ENCODE data around the gene RUBCNL. TPM values are rescaled to one million over a fixed set of nuclear protein-coding genes. Genes with fewer than 3 reads are reported as not detected.

Gene RUBCNL
- total and polyA plus RNA-seq, 4 donors, result 1.6 to 11.5 (median 5.5) TPM

- DNase-seq (no peak), ATAC-seq (ENCODE audit: insufficient read depth, low FRiP score) (no peak)
- Histone ChIP-seq H3K4me1 (ENCODE audit: control insufficient read depth in 5 of 5, insufficient read depth in 5 of 5, low read length in 5 of 5) (no peaks in the 10 kb centered on the region), H3K4me3 (no peak overlapping the region), H3K27me3 (ENCODE audit: control insufficient read depth in 3 of 3, insufficient read depth in 3 of 3, low read length in 2 of 3) (peaks cover 0 to 2% (median 0%) of the 10 kb centered on the region in 3 donors), H3K9me3 (ENCODE audit: control insufficient read depth in 4 of 4, insufficient read depth in 3 of 4, low read length in 3 of 4) (no peaks in the 10 kb centered on the region), H3K27ac (ENCODE audit: low read depth in 1 of 2, low read length in 1 of 2) (no peak overlapping the region), H3K9ac (ENCODE audit: insufficient read depth in 1 of 2, low read length in 2 of 2) (no peak overlapping the region), H3K36me3 (ENCODE audit: control insufficient read depth in 4 of 4, insufficient read depth in 4 of 4, low read length in 4 of 4) (no peaks in the 10 kb centered on the region)
- no peak for TF ChIP-seq CTCF (IDR thresholded peaks at IDR 0.05; ENCODE audit: control extremely low read depth, extremely low read depth)
- WGBS, 2 donors, result 9 to 19% methylated on average over 1 of the region's 1 CpG
These were observed 14.4 kb upstream of the RUBCNL start for GRCh38 chr13:46401432-46401831.

DNA sequence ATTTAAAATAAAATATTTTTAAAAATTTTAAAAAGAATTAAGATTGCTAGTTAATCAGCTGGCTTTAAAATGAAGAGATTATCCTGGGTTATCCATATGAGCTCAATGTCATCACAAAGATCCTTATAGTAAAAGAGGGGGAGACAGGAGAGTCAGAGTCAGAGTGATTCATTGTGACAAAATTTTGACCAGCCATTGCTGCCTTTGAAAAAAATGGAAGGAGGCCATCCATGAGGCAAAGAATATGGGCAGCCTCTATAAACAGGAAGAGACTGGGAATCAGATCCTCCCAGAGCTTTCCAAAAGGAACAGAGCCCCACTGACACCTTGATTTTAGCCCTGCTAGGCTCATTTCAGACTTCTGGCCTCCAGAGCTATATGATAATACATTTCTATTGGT, 9.3 kb upstream of the RUBCNL start:
- TF ChIP-seq CTCF (IDR thresholded peaks at IDR 0.05; ENCODE audit: control extremely low read depth, extremely low read depth), result no peak
- peaks cover 0 to 3% (median 0%) of the 10 kb centered on the region in 4 donors for H3K9me3 ChIP-seq (ENCODE audit: control insufficient read depth in 4 of 4, insufficient read depth in 3 of 4, low read length in 3 of 4)
- DNase-seq, result no peak
- no peaks in the 10 kb centered on the region for H3K36me3 ChIP-seq (ENCODE audit: control insufficient read depth in 4 of 4, insufficient read depth in 4 of 4, low read length in 4 of 4)
- H3K4me3 ChIP-seq, result no peak overlapping the region
- H3K27ac ChIP-seq (ENCODE audit: low read depth in 1 of 2, low read length in 1 of 2), result no peak overlapping the region
- H3K4me1 ChIP-seq (ENCODE audit: control insufficient read depth in 5 of 5, insufficient read depth in 5 of 5, low read length in 5 of 5), result no peaks in the 10 kb centered on the region
- no peak overlapping the region for H3K9ac ChIP-seq (ENCODE audit: insufficient read depth in 1 of 2, low read length in 2 of 2)
- ATAC-seq (ENCODE audit: insufficient read depth, low FRiP score), result no peak
- peaks cover 0 to 2% (median 0%) of the 10 kb centered on the region in 3 donors for H3K27me3 ChIP-seq (ENCODE audit: control insufficient read depth in 3 of 3, insufficient read depth in 3 of 3, low read length in 2 of 3)

GRCh38 chr13:46392967-46393366, 5.9 kb upstream of the RUBCNL start:
- H3K9ac ChIP-seq (ENCODE audit: insufficient read depth in 1 of 2, low read length in 2 of 2), result no peak overlapping the region
- no peak for ATAC-seq (ENCODE audit: insufficient read depth, low FRiP score)
- 75 to 78% methylated on average over 2 of the region's 2 CpGs for WGBS, 2 donors

More at GRCh38 chr13:46392967-46393366, 5.9 kb upstream of the RUBCNL start:
- Histone ChIP-seq H3K27ac (ENCODE audit: low read depth in 1 of 2, low read length in 1 of 2) (no peak overlapping the region), H3K9me3 (ENCODE audit: control insufficient read depth in 4 of 4, insufficient read depth in 3 of 4, low read length in 3 of 4) (peaks cover 0 to 3% (median 0%) of the 10 kb centered on the region in 4 donors), H3K36me3 (ENCODE audit: control insufficient read depth in 4 of 4, insufficient read depth in 4 of 4, low read length in 4 of 4) (no peaks in the 10 kb centered on the region), H3K4me3 (no peak overlapping the region), H3K4me1 (ENCODE audit: control insufficient read depth in 5 of 5, insufficient read depth in 5 of 5, low read length in 5 of 5) (peaks cover 0 to 12% (median 0%) of the 10 kb centered on the region in 5 donors), H3K27me3 (ENCODE audit: control insufficient read depth in 3 of 3, insufficient read depth in 3 of 3, low read length in 2 of 3) (peaks cover 0 to 15% (median 9%) of the 10 kb centered on the region in 3 donors)
- no peak for TF ChIP-seq CTCF (IDR thresholded peaks at IDR 0.05; ENCODE audit: control extremely low read depth, extremely low read depth)
- no peak for DNase-seq

Data from lung (tissue), 12 donors.